ENCODE measurements around the gene USP11.
A peak's percentile ranks its signal among the peaks of the same experiment; 100 is the strongest.
"Not testable (repeated sequence)": the region's sequence is repeated elsewhere in the genome, so short reads cannot be mapped to it uniquely, and the experiment has no call there.

The USP11 gene

DNA sequence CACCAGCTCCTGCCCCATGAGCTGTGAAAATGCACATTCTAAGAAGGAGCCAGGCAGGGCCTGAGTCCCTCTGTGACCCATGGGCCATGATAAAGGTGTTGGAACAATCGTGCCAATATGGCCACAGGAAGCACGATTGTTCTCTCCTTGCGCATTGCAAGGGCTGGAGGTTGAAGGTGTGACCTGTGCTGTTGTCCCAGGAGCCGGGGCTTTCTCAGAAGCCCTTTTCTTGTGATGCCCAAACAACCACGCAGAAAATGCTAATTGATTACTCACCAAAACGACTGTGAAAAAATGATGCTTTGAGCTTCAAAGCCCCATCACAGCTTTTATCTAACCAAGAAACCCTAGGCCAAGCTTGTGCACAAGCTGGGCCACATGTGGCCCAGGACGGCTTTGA, 33.8 kb downstream of the USP11 start:
- no peaks in the 10 kb centered on the region for H3K36me3 ChIP-seq (ENCODE audit: insufficient read depth, low read length)
- H3K4me2 ChIP-seq (ENCODE audit: low read length) = no peak overlapping the region
- no peaks in the 10 kb centered on the region for H3K9me3 ChIP-seq (replicated peaks; ENCODE audit: low read length)
- no peak overlapping the region for H3K4me3 ChIP-seq (ENCODE audit: low read length)
- peaks cover 5% of the 10 kb centered on the region for H3K4me1 ChIP-seq (ENCODE audit: control insufficient read depth, insufficient read depth, low read length)
- no peak overlapping the region for H3K9ac ChIP-seq (ENCODE audit: low read depth, low read length)
- H3K27me3 ChIP-seq (ENCODE audit: control insufficient read depth, insufficient read depth, low read length) = peaks cover 13% of the 10 kb centered on the region

DNA sequence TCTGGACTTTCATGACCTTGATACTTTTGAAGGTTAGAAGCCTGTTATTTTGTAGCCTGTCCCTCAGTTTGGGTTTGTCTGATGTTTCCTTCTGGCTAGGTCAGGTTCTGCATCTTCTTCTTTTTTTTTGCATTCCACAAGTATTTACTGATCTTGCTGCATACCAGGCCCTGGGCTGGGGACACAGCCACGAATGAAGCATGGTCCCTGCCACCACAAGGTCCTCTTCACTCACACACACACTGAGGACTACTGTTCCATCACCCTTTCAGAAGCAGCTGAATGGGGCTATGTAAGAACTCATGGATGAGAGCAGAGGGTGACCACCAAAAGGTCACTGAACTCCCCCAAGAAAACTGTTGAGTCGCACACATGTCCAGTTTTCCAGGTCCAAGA, 39.2 kb downstream of the USP11 start:
- Histone ChIP-seq H3K9ac (ENCODE audit: low read depth, low read length) (no peak overlapping the region), H3K4me2 (ENCODE audit: low read length) (no peak overlapping the region), H3K36me3 (ENCODE audit: insufficient read depth, low read length) (no peaks in the 10 kb centered on the region), H3K27me3 (ENCODE audit: control insufficient read depth, insufficient read depth, low read length) (no peaks in the 10 kb centered on the region), H3K9me3 (replicated peaks; ENCODE audit: low read length) (no peaks in the 10 kb centered on the region), H3K4me1 (ENCODE audit: control insufficient read depth, insufficient read depth, low read length) (no peaks in the 10 kb centered on the region), H3K4me3 (ENCODE audit: low read length) (no peak overlapping the region)

DNA sequence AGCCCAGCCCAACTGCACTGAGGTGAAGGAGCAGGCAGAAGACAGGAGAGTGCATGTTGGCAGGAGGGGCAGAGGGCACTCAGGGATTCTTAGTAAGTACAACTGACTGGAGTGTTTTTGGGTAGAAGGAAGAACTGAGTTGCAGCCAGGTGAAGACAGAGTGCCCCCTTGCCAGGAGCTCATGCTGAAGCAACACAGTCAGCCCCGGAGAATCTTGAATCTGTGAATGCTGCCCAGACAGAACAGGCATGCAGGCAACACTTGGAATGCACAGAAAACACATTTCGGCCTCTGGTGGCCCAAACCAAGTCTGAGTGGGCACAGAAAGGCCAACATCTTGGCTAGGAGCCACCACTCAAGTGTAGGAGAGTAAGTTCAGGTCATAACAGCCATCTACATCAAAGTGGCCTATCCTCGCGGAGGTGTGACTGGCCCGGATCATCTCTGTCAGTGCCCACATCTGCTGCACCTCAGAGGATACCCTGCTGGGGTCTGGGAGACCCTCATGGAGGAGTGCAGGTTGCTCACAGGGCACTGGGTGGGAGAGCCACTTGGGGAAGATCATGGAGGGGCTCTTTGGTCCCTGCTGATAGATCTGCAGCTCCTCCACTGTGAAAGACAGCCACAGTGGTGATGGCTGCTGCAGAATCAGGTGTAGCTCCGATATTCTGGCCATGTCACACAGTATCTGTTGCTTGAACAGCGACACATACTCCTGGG, 40.4 kb downstream of the USP11 start:
- H3K9ac ChIP-seq (ENCODE audit: low read depth, low read length) = no peak overlapping the region
- no peaks in the 10 kb centered on the region for H3K27me3 ChIP-seq (ENCODE audit: control insufficient read depth, insufficient read depth, low read length)
- no peaks in the 10 kb centered on the region for H3K36me3 ChIP-seq (ENCODE audit: insufficient read depth, low read length)
- H3K9me3 ChIP-seq (replicated peaks; ENCODE audit: low read length) = no peaks in the 10 kb centered on the region
- no peaks in the 10 kb centered on the region for H3K4me1 ChIP-seq (ENCODE audit: control insufficient read depth, insufficient read depth, low read length)
- H3K4me3 ChIP-seq (ENCODE audit: low read length) = no peak overlapping the region
- no peak overlapping the region for H3K4me2 ChIP-seq (ENCODE audit: low read length)

DNA sequence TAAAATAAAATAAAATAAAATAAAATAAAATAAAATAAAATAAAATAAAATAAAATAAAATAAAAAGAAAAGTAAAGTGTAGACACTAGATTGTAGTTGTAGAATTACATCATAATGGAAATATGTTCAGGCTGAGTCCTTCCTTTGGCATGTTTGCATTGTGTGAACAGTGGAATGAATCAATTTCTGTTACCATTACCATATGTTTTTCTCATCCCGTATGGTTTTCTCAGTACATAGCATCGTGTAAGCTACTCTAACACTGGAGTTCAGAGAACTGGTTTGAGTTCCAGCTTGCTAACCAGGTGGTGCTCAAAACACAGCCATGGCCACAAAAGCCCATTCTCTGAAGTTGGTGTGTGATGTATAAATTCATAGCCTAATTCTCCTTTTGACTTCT, 45.9 kb downstream of the USP11 start:
- Histone ChIP-seq H3K36me3 (ENCODE audit: insufficient read depth, low read length) (no peaks in the 10 kb centered on the region), H3K4me1 (ENCODE audit: control insufficient read depth, insufficient read depth, low read length) (peaks cover 10% of the 10 kb centered on the region), H3K27me3 (ENCODE audit: control insufficient read depth, insufficient read depth, low read length) (peaks cover 7% of the 10 kb centered on the region), H3K4me3 (ENCODE audit: low read length) (no peak overlapping the region), H3K9ac (ENCODE audit: low read depth, low read length) (no peak overlapping the region), H3K4me2 (ENCODE audit: low read length) (peak overlapping the region; percentile 16), H3K9me3 (replicated peaks; ENCODE audit: low read length) (no peaks in the 10 kb centered on the region)

DNA sequence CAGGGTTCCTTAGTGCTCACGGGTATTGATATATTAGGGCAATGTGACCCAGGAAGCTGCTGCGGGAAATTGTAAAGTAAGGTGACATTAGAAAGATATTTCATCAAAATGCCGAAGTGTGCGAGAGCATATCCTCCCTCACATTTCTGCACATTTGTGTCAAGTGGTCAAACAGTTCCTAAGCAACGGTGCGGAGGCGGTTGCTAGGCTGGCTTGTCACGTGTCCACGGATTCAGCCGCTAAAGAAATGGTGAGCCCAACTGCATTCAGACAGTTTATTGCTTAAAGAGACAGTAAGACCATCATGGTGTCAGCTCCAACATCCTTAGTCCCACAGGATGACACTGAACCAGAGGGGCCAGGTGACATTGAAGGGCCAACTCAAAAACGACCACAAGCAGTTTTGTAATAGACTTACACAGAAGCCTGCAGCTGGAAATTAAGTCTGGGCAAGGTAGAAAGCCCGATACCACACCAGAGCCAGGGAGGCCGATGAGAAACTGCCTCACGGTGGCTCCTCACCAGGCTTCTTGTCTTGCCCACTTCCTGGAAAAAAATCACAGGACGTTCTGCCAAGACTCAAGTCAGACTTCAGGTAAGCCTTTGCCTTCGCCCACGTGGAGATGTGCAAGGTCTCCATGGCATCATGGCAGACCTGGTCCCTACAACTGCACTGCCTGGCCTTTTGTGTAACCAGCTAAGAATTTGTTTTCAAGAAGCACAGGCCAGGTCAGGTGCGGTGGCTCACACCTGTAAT, 50.4 kb downstream of the USP11 start:
- Histone ChIP-seq H3K27me3 (ENCODE audit: control insufficient read depth, insufficient read depth, low read length) (peaks cover 18% of the 10 kb centered on the region), H3K9me3 (replicated peaks; ENCODE audit: low read length) (no peaks in the 10 kb centered on the region), H3K4me3 (ENCODE audit: low read length) (peak overlapping the region; percentile 13), H3K4me2 (ENCODE audit: low read length) (peak overlapping the region; percentile 52), H3K36me3 (ENCODE audit: insufficient read depth, low read length) (no peaks in the 10 kb centered on the region), H3K9ac (ENCODE audit: low read depth, low read length) (no peak overlapping the region), H3K4me1 (ENCODE audit: control insufficient read depth, insufficient read depth, low read length) (peaks cover 10% of the 10 kb centered on the region)

DNA sequence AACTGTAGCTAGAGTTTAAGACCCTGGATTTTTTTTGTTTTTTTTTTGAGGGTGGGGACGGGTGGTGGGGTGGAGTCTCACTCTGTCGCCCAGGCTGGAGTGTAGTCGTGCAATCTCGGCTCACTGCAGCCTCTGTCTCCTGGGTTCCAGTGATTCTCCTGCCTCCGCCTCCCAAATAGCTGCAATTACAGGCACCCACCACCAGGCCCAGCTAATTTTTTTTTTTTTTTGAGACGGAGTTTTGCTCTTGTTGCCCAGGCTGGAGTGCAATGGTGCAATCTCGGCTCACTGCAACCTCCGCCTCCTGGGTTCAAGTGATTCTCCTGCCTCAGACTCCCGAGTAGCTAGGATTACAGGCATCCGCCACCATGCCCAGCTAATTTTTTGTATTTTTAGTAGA, 51.8 kb downstream of the USP11 start:
- not testable (repeated sequence) for H3K4me1 ChIP-seq (ENCODE audit: control insufficient read depth, insufficient read depth, low read length); H3K9ac ChIP-seq (ENCODE audit: low read depth, low read length); H3K4me3 ChIP-seq (ENCODE audit: low read length); H3K9me3 ChIP-seq (replicated peaks; ENCODE audit: low read length); H3K4me2 ChIP-seq (ENCODE audit: low read length); H3K36me3 ChIP-seq (ENCODE audit: insufficient read depth, low read length)
- peaks cover 32% of the 10 kb centered on the region for H3K27me3 ChIP-seq (ENCODE audit: control insufficient read depth, insufficient read depth, low read length)

DNA sequence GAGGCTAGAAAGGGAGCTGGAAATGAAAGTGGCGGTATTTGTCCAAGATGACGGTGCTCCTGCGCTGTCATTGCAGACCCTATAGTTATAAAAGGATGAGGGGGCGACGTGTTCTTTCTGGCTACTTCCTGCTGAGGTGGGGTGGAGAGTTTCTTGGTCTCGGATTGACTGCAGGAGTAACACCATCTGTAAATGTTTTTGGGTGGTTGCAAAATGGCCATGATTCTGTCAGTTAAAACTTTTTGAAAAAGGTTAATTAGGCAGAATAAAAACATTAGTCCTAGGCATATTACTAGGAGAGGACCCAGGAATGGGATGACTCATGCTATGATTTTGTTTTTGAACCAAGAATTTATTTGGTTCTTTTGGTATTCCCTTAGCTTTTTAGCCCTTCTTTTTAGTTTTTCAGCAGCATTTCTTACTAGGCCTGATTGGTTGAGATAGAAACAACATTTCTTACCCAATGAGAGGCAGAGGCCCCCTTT, 53.1 kb downstream of the USP11 start:
- peaks cover 43% of the 10 kb centered on the region for H3K27me3 ChIP-seq (ENCODE audit: control insufficient read depth, insufficient read depth, low read length)
- H3K4me3 ChIP-seq (ENCODE audit: low read length) = no peak overlapping the region
- H3K4me1 ChIP-seq (ENCODE audit: control insufficient read depth, insufficient read depth, low read length) = peaks cover 5% of the 10 kb centered on the region
- H3K36me3 ChIP-seq (ENCODE audit: insufficient read depth, low read length) = no peaks in the 10 kb centered on the region
- H3K9ac ChIP-seq (ENCODE audit: low read depth, low read length) = no peak overlapping the region
- no peak overlapping the region for H3K4me2 ChIP-seq (ENCODE audit: low read length)
- no peaks in the 10 kb centered on the region for H3K9me3 ChIP-seq (replicated peaks; ENCODE audit: low read length)

DNA sequence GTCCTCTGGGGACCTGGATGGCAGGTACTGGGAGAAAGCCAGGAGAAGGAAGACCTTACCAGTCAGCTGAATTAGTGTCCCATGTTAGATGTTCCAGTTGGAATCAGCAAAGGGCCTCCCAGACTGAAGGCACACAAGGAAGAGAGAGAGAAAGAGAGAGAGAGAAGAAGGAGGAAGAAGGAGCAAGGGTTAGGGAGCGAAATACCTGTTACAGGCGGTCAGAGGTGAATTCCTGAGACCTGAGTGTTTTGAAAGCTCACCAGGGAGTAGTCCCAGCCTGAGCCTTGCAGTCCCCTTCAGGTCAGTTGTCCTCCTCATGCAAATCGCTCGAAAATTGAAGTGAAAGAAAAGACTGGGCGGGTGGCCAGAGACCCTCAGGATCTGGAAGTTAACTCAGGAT, 60.3 kb downstream of the USP11 start:
- Histone ChIP-seq H3K9me3 (replicated peaks; ENCODE audit: low read length) (no peaks in the 10 kb centered on the region), H3K36me3 (ENCODE audit: insufficient read depth, low read length) (no peaks in the 10 kb centered on the region)

DNA sequence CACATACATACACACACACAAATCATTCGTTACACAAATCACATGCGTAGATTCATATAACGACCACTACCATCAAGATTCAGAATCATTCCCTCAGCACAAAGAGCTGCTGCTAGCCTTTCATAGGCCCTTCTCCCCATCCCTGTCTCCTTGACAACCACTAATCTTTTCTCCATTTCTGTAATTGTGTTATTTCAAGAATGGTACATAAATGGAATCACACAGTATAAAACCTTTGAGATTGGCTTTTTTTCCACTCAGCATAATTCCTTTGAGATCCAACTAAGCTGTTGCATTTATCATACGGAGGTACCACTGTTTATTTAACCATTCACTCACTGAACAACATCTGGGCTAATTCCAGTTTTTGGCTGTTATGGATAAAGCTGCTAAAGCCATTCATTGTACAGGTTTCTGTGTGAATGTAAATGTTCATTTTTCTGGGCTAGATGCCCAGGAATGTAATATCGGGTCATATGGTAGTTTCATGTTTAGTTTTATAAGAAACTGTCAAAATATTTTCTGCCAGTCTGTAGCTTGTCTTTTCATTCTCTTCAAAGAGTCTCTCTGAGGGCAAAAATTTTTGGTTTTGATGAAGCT, 64.1 kb downstream of the USP11 start:
- H3K4me1 ChIP-seq (ENCODE audit: control insufficient read depth, insufficient read depth, low read length) = no peaks in the 10 kb centered on the region
- no peaks in the 10 kb centered on the region for H3K9me3 ChIP-seq (replicated peaks; ENCODE audit: low read length)
- no peak overlapping the region for H3K4me2 ChIP-seq (ENCODE audit: low read length)
- no peaks in the 10 kb centered on the region for H3K36me3 ChIP-seq (ENCODE audit: insufficient read depth, low read length)
- H3K27me3 ChIP-seq (ENCODE audit: control insufficient read depth, insufficient read depth, low read length) = peaks cover 26% of the 10 kb centered on the region
- H3K9ac ChIP-seq (ENCODE audit: low read depth, low read length) = no peak overlapping the region
- no peak overlapping the region for H3K4me3 ChIP-seq (ENCODE audit: low read length)

More for the DNA sequence above, 60.3 kb downstream of the USP11 start:
- Histone ChIP-seq H3K4me3 (ENCODE audit: low read length) (no peak overlapping the region), H3K27me3 (ENCODE audit: control insufficient read depth, insufficient read depth, low read length) (peaks cover 62% of the 10 kb centered on the region), H3K4me1 (ENCODE audit: control insufficient read depth, insufficient read depth, low read length) (no peaks in the 10 kb centered on the region), H3K9ac (ENCODE audit: low read depth, low read length) (no peak overlapping the region), H3K4me2 (ENCODE audit: low read length) (no peak overlapping the region)

DNA sequence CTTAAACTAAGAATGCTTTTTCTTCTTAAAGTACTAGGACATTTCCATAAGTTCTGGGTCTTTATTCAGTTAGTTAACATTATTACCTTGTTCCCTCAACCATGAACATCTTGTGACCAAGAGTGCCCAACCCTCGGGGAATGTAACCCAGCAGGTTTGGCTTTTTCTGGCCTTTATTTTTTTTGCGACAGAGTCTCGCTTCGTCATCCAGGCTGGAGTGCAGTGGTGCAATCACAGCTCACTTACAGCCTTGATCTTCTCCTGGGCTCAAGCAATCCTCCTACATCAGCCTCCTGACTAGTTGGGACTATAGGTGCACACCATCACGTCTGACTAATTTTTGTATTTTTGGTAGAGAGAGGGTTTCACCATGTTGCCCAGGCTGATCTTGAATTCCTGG, 65.1 kb downstream of the USP11 start:
- no peaks in the 10 kb centered on the region for H3K36me3 ChIP-seq (ENCODE audit: insufficient read depth, low read length)
- H3K4me3 ChIP-seq (ENCODE audit: low read length) = no peak overlapping the region
- no peak overlapping the region for H3K9ac ChIP-seq (ENCODE audit: low read depth, low read length)
- peaks cover 21% of the 10 kb centered on the region for H3K27me3 ChIP-seq (ENCODE audit: control insufficient read depth, insufficient read depth, low read length)
- no peak overlapping the region for H3K4me2 ChIP-seq (ENCODE audit: low read length)
- no peaks in the 10 kb centered on the region for H3K4me1 ChIP-seq (ENCODE audit: control insufficient read depth, insufficient read depth, low read length)
- H3K9me3 ChIP-seq (replicated peaks; ENCODE audit: low read length) = no peaks in the 10 kb centered on the region

Measured in skeletal muscle satellite cell (primary cell).